Psoas muscle (tissue), 8 donors: Measurements from ENCODE around the gene MTCL3. TPM values are rescaled to one million over a fixed set of nuclear protein-coding genes. Genes with fewer than 3 reads are reported as not detected.
"Not testable (repeated sequence)": the region's sequence is repeated elsewhere in the genome, so short reads cannot be mapped to it uniquely, and the experiment has no call there.

Experiments used
- ATAC-seq, 4 donors: fragments of 200-7000 bp; cut with Tn5 transposase; one replicate each; pipeline ENCODE4 v1.9.1; 2020; ENCODE audit warnings: moderate library complexity in 3 of 4, mild to moderate bottlenecking in 2 of 4
- DNase-seq, 2 donors: peaks; one replicate each; pipeline ENCODE4 v3.0.0-alpha.2; 2020
- H3K27ac ChIP-seq: fragments of 200-600 bp; one replicate; pipeline ENCODE4 v1.8.0; 2022
- H3K27me3 ChIP-seq, 3 donors: fragments of 200-600 bp in 1 of 3; one replicate each; pipeline versions ENCODE4 v1.6.1 to v1.8.0; 2013 to 2022; ENCODE audit warnings: low read length in 2 of 3, mild to moderate bottlenecking in 2 of 3, moderate library complexity in 1 of 3; ENCODE audit not compliant: insufficient read depth in 3 of 3
- H3K36me3 ChIP-seq, 2 donors: fragments of 200-600 bp in 1 of 2; one replicate each; pipeline versions ENCODE4 v1.6.1 to v1.8.0; 2013 to 2022; ENCODE audit warnings: low read depth in 1 of 2, mild to moderate bottlenecking in 1 of 2, moderate library complexity in 1 of 2; ENCODE audit not compliant: insufficient read depth in 1 of 2
- H3K4me1 ChIP-seq: fragments of 200-600 bp; one replicate; pipeline ENCODE4 v1.8.0; 2022
- H3K4me3 ChIP-seq: fragments of 200-600 bp; one replicate; pipeline ENCODE4 v1.8.0; 2022; ENCODE audit warnings: mild to moderate bottlenecking
- H3K9me3 ChIP-seq: fragments of 200-600 bp; one replicate; pipeline ENCODE4 v1.8.0; 2022
- WGBS, 3 donors: extraction: QIAGEN DNeasy Blood & Tissue Kit; methylation state at CpG; one replicate each; pipeline versions ENCODE4 v1.1.6 to v1.1.7; 2013; 5-methylcytosine and 5-hydroxymethylcytosine counted together
- intact Hi-C, 2 donors: fragments of 100-400 bp; cut with DNase I; formaldehyde crosslinking; loops; one replicate each; pipeline versions ENCODE4 v1.11.0 to v1.14.2; 2022
- polyA plus RNA-seq, 3 donors: library from polyadenylated mRNA; stranded (reverse); fragments of 200-250 nt; gene quantifications; one replicate each; pipeline ENCODE4 v1.2.3, GENCODE V29; 2013
- total RNA-seq, 4 donors: library from RNA; stranded (reverse); fragmentation: NEBNext Ultra II Directional in 2 of 4; extraction: Animal tissue kit (Norgen Biotek cat#: 25700) in 2 of 4; gene quantifications; one replicate each; pipeline versions ENCODE4 v1.2.1 to v1.2.4, GENCODE V29; 2021 to 2023
- TF ChIP-seq, protein P1 (sequence below): fragments of 200-600 bp; IDR thresholded peaks from one replicate; pipeline ENCODE4 v1.8.0; 2022; ENCODE audit warnings: antibody characterized with exemption
- donor health status: healthy with polysubstance abuse.
- donor health status: DM: no; HTN: no; CAD: no; lungs with moderate emphysema.
- donor health status: Bipolar disorder and iron deficiency.
- donor health status: healthy.
- donor health status: DM: yes; HTN: yes; CAD: no.
- donor health status: DM: no; HTN: no; CAD: no.
- donor health status: DM: no; HTN: no; CAD: no.
- donor health status: DM: yes; HTN: yes; CAD: no.

MTCL3 gene

DNA sequence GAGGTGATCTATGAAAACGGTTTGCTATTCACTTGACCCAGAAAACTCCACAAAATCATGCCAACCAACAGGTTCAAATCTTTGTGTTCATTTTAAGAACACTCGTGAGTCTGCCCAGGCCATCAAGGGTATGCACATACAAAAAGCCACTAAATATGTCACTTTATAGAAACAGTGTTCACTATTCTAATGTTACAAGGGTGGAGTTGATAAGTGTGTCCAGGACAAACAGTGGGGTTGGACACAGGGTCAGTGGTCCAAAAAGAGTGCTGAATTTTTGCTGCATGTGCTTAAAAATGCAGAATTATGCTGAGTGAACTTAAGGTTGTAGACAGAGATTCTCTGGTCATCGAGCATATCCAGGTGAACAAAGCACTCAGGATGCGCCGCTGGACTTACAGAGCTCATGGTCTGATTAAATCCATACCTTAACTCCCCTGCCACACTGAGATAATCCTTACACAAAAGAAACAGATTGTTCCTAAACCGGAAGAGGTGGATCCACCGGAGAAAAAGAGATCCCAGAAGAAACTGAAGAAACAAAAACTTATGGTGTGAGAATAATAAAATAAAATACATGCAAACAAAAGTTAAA, 83.4 kb downstream of the MTCL3 start:
- Histone ChIP-seq H3K4me3 (no peak overlapping the region), H3K27me3 (no peaks in the 10 kb centered on the region), H3K27ac (no peak overlapping the region), H3K9me3 (no peaks in the 10 kb centered on the region), H3K36me3 (no peaks in the 10 kb centered on the region), H3K4me1 (peaks cover 15% of the 10 kb centered on the region)
- TF ChIP-seq, protein P1, sequence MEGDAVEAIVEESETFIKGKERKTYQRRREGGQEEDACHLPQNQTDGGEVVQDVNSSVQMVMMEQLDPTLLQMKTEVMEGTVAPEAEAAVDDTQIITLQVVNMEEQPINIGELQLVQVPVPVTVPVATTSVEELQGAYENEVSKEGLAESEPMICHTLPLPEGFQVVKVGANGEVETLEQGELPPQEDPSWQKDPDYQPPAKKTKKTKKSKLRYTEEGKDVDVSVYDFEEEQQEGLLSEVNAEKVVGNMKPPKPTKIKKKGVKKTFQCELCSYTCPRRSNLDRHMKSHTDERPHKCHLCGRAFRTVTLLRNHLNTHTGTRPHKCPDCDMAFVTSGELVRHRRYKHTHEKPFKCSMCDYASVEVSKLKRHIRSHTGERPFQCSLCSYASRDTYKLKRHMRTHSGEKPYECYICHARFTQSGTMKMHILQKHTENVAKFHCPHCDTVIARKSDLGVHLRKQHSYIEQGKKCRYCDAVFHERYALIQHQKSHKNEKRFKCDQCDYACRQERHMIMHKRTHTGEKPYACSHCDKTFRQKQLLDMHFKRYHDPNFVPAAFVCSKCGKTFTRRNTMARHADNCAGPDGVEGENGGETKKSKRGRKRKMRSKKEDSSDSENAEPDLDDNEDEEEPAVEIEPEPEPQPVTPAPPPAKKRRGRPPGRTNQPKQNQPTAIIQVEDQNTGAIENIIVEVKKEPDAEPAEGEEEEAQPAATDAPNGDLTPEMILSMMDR: no peak
- 73 to 84% (median 74%) methylated on average over 7 of the region's 7 CpGs for WGBS, 3 donors
- intact Hi-C loops: no loop called here
- DNase-seq (no peak), ATAC-seq (no peak)

DNA sequence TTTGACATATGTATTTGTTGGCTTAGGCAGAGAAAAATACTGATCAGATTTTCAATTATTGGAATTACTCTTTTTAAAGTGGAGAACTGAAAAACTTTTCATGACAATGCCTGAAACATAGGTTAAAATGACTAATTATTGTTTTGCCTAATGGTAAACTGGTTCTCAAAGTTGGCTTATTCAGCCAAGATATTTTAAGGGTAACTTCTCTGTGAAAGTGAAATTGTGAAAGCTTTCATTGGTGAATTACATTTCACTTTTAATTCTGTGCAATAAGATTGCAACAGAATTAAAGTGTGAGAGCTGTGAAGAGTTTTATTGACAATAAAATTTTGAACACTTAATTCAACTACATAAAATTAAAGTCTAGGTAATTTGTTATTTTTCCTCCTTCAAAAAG, 84.5 kb downstream of the MTCL3 start:
- Histone ChIP-seq H3K4me1 (peaks cover 10% of the 10 kb centered on the region), H3K36me3 (no peaks in the 10 kb centered on the region), H3K27ac (no peak overlapping the region), H3K27me3 (no peaks in the 10 kb centered on the region), H3K9me3 (no peaks in the 10 kb centered on the region), H3K4me3 (no peak overlapping the region)
- TF ChIP-seq, protein P1: no peak
- intact Hi-C loops: no loop called here
- ATAC-seq (no peak), DNase-seq (no peak)

DNA sequence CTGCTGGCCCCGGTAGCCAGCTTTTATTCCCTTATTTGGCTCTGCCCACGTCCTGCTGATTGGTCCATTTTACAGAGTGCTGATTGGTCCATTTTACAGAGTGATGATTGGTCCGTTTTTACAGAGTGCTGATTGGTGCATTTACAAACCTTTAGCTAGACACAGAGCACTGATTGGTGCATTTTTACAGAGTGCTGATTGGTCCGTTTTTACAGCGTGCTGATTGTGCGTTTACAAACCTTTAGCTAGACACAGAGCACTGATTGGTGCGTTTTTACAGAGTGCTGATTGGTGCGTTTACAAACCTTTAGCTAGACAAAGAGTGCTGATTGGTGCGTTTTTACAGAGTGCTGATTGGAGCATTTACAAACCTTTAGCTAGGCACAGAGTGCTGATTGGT, 90.6 kb downstream of the MTCL3 start:
- H3K9me3 ChIP-seq, ATAC-seq, H3K4me1 ChIP-seq, H3K36me3 ChIP-seq, DNase-seq, H3K4me3 ChIP-seq, H3K27ac ChIP-seq, H3K27me3 ChIP-seq: not testable (repeated sequence)
- WGBS, 3 donors: 85 to 91% (median 86%) methylated on average over 9 of the region's 9 CpGs
- intact Hi-C loops: loop anchor here in 1 of 2 donors (10.0 kb wide), 1 partner anchor 124 kb away; no protein-coding TSS in a partner anchor

DNA sequence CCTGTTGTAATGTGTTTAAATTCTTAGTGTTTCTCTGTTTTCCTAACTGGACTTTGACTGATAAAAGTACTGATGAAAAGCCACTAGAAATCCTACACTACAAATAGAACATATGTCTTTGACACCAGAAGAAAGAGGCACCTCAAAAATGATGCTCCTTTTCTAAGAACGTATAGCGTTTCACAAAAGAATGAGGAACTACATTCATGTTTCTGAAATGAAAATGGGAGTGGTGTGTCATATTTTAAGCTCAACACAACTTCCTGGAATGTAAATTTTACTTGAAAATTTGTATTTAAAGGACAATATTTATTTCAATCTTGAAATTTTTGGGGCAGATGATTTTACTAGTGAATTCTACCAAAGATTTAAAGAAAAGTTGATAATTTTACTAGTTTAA, 95.2 kb downstream of the MTCL3 start:
- Histone ChIP-seq H3K27me3 (no peaks in the 10 kb centered on the region), H3K4me3 (no peak overlapping the region), H3K9me3 (no peaks in the 10 kb centered on the region), H3K4me1 (peaks cover 7% of the 10 kb centered on the region), H3K36me3 (no peaks in the 10 kb centered on the region), H3K27ac (no peak overlapping the region)
- DNase-seq: no peak
- 75 to 87% (median 82%) methylated on average over 2 of the region's 2 CpGs for WGBS, 3 donors
- TF ChIP-seq, protein P1: no peak
- intact Hi-C loops: loop anchor here in 1 of 2 donors (5.0 to 10.0 kb wide), 2 partner anchors 82 to 119 kb away; partner anchors contain the start of gene ECHDC1
- ATAC-seq: no peak

Other genes with a start within 250 kb of the MTCL3 start
- 10 to 100 TPM; 29.9 to 36.9 (median 33.5) TPM for gene ECHDC1, start 175.7 kb downstream of the MTCL3 start, total RNA-seq
- gene ECHDC1, start 175.7 kb downstream of the MTCL3 start, polyA plus RNA-seq: 10 to 100 TPM; 31.2 to 70.6 (median 48.4) TPM
- gene KIAA0408, start 59.9 kb downstream of the MTCL3 start, total RNA-seq: 10 to 100 TPM; 10.4 to 31.5 (median 14.7) TPM
- gene KIAA0408, start 59.9 kb downstream of the MTCL3 start, polyA plus RNA-seq: 10 to 100 TPM in 2 of 3 donors, 1 to 10 TPM in 1; 4.4 to 48.0 (median 24.6) TPM
- gene C6orf58, start 57.8 kb upstream of the MTCL3 start, total RNA-seq: not detected
- not detected for gene C6orf58, start 57.8 kb upstream of the MTCL3 start, polyA plus RNA-seq